Prostate gland (tissue), 2 donors: ENCODE data around the gene NAV2. TPM values are rescaled to one million over a fixed set of nuclear protein-coding genes. Genes with fewer than 3 reads are reported as not detected.

Source experiments
- DNase-seq: peaks from one replicate; pipeline ENCODE4 v3.0.0-alpha.2; 2019; ENCODE audit warnings: low spot score
- H3K27ac ChIP-seq, 2 donors: fragments of 200-600 bp; sonication (generic); 2 replicates each; pipeline ENCODE4 v1.5.1; 2017 to 2019
- H3K27me3 ChIP-seq: fragments of 200-600 bp; sonication (generic); replicated peaks from 2 replicates; pipeline ENCODE4 v1.5.1; 2019; ENCODE audit not compliant: insufficient read depth
- H3K36me3 ChIP-seq, 2 donors: fragments of 200-600 bp; sonication (generic); 1 replicate in 1 of 2; 2 replicates in 1 of 2; pipeline versions ENCODE4 v1.5.1 to v1.8.1; 2017 to 2019
- H3K4me1 ChIP-seq: fragments of 200-600 bp; sonication (generic); replicated peaks from 2 replicates; pipeline ENCODE4 v1.5.1; 2019
- H3K4me3 ChIP-seq, 2 donors: fragments of 200-600 bp; sonication (generic); 2 replicates each; pipeline ENCODE4 v1.5.1; 2017 to 2019
- H3K9me3 ChIP-seq: fragments of 200-600 bp; sonication (generic); 2 replicates; pipeline ENCODE4 v1.5.1; 2017
- POLR2A ChIP-seq: fragments of 450-650 bp; IDR thresholded peaks from one replicate; pipeline ENCODE4 v1.6.1; 2016; ENCODE audit warnings: antibody characterized with exemption, mild to moderate bottlenecking
- POLR2AphosphoS5 ChIP-seq: sonication (generic); formaldehyde crosslinking; IDR thresholded peaks from one replicate; pipeline ENCODE4 v1.6.1; 2017; ENCODE audit warnings: antibody characterized with exemption
- WGBS: methylation state at CpG from one replicate; pipeline ENCODE4 v1.1.5; 2018; 5-methylcytosine and 5-hydroxymethylcytosine counted together
- intact Hi-C: fragments of 100-400 bp; cut with DNase I; formaldehyde crosslinking; loops from one replicate; pipeline ENCODE4 v1.14.2; 2022
- total RNA-seq, 2 donors: library from RNA; depleted of rRNA; stranded (reverse); fragments of >200 nt; gene quantifications; one replicate each; pipeline ENCODE4 v1.1.0, GENCODE V29; 2016
- TF ChIP-seq, protein P1 (sequence below), 4 experiments: fragments of 200-600 bp in 2 of 4; fragments of 450-650 bp in 2 of 4; sonication (generic) in 2 of 4; IDR thresholded peaks; 1 replicate in 3 of 4; 2 replicates in 1 of 4; pipeline ENCODE4 v1.5.1; 2016 to 2019; ENCODE audit warnings: antibody characterized with exemption in 4 of 4, mild to moderate bottlenecking in 2 of 4, moderate library complexity in 2 of 4

The NAV2 gene
- total RNA-seq, 2 donors from 2014 or later, result 17.1 to 26.6 TPM

DNA sequence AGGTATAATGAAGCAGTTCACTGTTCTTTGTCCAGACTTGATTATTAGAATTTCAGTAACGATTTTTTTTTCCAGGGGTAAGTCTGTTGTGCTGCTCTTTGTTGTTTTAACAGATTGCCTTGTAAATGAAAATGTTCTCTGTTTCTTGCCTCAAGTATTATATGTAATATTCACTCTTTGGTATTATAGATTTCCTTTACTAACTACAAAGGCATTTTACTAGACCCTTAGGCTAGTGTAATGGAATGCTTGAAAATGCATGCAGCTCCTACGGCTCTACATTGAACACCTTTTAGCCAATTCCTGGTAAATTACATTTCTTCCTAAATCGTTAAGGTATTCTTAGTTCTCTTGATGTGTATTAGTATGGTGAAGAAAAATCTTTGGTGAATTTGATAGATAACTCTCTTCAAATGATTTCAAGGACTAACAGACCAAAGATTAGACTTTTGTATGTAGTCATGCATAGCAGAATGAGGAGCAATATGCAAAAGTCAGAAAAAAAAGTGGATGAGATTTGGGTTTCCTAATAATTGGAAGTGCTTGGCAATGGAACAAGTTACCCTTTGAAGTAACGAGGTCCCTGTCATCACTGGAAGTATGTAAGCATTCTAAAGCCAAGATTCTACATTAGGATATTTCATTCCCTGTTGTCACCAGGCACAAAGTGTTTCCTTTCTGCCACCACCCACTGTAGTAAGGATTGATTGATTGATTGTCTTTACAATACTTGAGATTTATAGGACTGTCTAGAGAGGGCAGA, 334.6 kb downstream of the NAV2 start:
- no peak for TF ChIP-seq POLR2AphosphoS5
- no peak for TF ChIP-seq POLR2A
- TF ChIP-seq, protein P1, sequence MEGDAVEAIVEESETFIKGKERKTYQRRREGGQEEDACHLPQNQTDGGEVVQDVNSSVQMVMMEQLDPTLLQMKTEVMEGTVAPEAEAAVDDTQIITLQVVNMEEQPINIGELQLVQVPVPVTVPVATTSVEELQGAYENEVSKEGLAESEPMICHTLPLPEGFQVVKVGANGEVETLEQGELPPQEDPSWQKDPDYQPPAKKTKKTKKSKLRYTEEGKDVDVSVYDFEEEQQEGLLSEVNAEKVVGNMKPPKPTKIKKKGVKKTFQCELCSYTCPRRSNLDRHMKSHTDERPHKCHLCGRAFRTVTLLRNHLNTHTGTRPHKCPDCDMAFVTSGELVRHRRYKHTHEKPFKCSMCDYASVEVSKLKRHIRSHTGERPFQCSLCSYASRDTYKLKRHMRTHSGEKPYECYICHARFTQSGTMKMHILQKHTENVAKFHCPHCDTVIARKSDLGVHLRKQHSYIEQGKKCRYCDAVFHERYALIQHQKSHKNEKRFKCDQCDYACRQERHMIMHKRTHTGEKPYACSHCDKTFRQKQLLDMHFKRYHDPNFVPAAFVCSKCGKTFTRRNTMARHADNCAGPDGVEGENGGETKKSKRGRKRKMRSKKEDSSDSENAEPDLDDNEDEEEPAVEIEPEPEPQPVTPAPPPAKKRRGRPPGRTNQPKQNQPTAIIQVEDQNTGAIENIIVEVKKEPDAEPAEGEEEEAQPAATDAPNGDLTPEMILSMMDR (IDR thresholded peaks at IDR 0.05), result no peak
- H3K27ac ChIP-seq, result no peak overlapping the region
- intact Hi-C loops, result no loop called here

DNA sequence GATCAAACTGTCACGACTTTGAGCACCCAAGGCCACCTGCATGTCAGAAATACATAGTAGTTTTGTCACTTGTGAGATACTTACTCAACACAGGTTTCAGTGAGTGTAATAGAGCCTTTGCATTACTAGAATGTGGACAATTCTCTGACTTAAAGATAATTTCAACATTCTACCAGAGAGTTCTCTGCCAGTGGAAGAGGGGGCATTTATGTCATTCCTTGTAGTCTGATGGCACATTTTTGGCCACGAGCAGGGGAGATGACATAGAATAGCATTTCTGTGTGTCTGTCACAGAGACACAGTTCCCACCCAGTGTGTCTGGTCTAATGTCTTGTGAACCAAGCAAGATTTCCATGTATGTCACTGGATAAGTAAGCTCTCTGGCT, 335.1 kb downstream of the NAV2 start:
- Histone ChIP-seq H3K27ac (no peak overlapping the region), H3K27me3 (no peaks in the 10 kb centered on the region), H3K36me3 (no peaks in the 10 kb centered on the region), H3K4me1 (no peaks in the 10 kb centered on the region), H3K9me3 (no peaks in the 10 kb centered on the region), H3K4me3 (no peak overlapping the region)
- DNase-seq, result no peak
- 68% methylated on average over 2 of the region's 2 CpGs for WGBS
- intact Hi-C loops, result no loop called here
- TF ChIP-seq, protein P1 (IDR thresholded peaks at IDR 0.05), result no peak
- no peak for TF ChIP-seq POLR2AphosphoS5
- no peak for TF ChIP-seq POLR2A

More for the DNA sequence above, 334.6 kb downstream of the NAV2 start:
- no peaks in the 10 kb centered on the region for H3K4me1 ChIP-seq
- H3K9me3 ChIP-seq, result no peaks in the 10 kb centered on the region
- H3K4me3 ChIP-seq, result no peak overlapping the region
- no peak for DNase-seq
- 28% methylated on average over 4 of the region's 4 CpGs for WGBS
- no peaks in the 10 kb centered on the region for H3K36me3 ChIP-seq
- no peaks in the 10 kb centered on the region for H3K27me3 ChIP-seq

DNA sequence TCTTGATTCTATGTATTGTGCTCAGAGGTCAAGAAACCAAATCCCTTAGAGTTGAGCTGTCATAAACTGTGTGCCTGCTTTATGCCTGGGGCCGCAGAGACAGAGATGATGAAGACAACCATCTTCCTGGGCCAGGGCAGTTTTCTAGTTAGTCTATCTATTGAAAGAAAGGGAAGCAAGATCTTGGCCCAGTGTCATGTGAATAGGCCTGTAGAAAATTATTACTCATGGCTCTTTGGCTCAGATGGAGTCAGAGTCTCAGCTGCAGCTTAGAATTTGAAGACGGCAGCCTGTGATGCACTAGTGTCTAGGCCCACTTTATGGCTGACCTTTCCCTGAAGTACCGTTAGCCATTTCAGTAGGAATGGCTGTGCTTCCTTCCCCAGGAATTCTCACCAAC, 335.6 kb downstream of the NAV2 start:
- WGBS, result 70% methylated on average over 3 of the region's 3 CpGs
- no peak overlapping the region for H3K4me3 ChIP-seq
- no peak for TF ChIP-seq POLR2AphosphoS5
- H3K9me3 ChIP-seq, result no peaks in the 10 kb centered on the region
- H3K27ac ChIP-seq, result no peak overlapping the region
- DNase-seq, result no peak
- intact Hi-C loops, result no loop called here
- H3K36me3 ChIP-seq, result no peaks in the 10 kb centered on the region
- no peaks in the 10 kb centered on the region for H3K4me1 ChIP-seq
- H3K27me3 ChIP-seq, result no peaks in the 10 kb centered on the region

DNA sequence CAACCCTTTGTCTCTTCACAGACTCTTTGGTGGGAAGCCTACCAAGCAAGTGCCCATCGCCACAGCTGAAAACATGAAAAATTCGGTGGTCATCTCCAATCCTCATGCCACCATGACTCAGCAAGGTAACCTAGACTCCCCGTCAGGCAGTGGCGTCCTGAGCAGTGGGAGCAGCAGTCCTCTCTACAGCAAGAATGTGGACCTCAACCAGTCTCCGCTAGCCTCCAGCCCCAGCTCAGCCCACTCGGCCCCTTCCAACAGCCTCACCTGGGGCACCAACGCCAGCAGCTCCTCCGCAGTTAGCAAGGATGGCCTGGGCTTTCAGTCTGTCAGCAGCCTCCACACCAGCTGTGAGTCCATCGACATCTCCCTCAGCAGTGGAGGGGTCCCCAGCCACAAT, 336.1 kb downstream of the NAV2 start:
- no peaks in the 10 kb centered on the region for H3K36me3 ChIP-seq
- no peaks in the 10 kb centered on the region for H3K9me3 ChIP-seq
- no peak overlapping the region for H3K27ac ChIP-seq
- H3K4me3 ChIP-seq, result no peak overlapping the region
- intact Hi-C loops, result no loop called here
- no peaks in the 10 kb centered on the region for H3K27me3 ChIP-seq
- no peak for DNase-seq
- H3K4me1 ChIP-seq, result no peaks in the 10 kb centered on the region
- TF ChIP-seq POLR2AphosphoS5 (no peak), POLR2A (no peak)
- TF ChIP-seq, protein P1 (IDR thresholded peaks at IDR 0.05), result no peak
- 98% methylated on average over 9 of the region's 9 CpGs for WGBS

DNA sequence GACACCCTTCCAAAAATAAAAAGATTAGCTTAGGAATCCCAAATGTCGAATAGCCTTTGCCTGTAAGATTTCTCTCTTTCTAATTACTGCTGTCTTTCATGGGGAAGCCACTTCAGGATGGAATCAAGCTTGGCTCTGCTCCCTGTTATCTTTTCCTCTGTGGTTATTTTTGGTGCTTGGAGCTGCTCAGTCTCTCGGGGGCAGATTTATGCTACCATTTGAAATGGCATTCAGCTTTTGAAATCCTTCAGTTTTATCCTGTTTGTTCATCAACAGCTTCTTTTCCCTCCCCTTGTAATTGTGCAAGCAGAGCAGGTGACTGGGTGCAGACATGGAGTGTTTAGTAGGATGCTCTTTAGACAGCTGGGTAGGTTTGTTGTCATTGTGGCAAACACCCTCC, 336.6 kb downstream of the NAV2 start:
- Histone ChIP-seq H3K36me3 (no peaks in the 10 kb centered on the region), H3K4me1 (no peaks in the 10 kb centered on the region), H3K27me3 (no peaks in the 10 kb centered on the region), H3K27ac (no peak overlapping the region), H3K4me3 (no peak overlapping the region), H3K9me3 (no peaks in the 10 kb centered on the region)
- TF ChIP-seq POLR2A, result no peak
- WGBS, result 34% methylated on average over 2 of the region's 2 CpGs
- no peak for DNase-seq
- intact Hi-C loops, result no loop called here

DNA sequence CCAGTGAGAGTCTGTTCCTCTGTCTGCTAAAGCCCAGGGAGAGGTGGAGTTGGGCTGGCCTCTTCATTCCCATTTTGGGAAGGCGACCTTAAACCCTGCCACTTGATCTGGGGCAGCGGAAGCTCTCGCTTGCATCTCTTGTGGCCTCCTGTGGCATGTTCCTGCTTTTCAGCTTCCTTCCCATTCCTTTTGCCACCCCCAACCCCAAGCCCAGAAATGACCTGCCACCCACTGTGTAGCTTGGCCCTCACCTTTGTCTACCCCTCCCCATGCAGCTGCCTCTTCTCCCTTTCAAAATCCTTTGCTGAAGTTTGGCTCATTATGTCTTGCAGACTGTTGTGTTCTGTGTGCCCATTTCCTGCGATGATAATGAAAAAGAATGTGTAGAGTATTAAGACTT, 337.4 kb downstream of the NAV2 start:
- Histone ChIP-seq H3K27ac (no peak overlapping the region), H3K36me3 (no peaks in the 10 kb centered on the region), H3K4me3 (no peak overlapping the region), H3K27me3 (no peaks in the 10 kb centered on the region), H3K4me1 (no peaks in the 10 kb centered on the region), H3K9me3 (no peaks in the 10 kb centered on the region)
- TF ChIP-seq POLR2A, result no peak
- TF ChIP-seq, protein P1 (IDR thresholded peaks at IDR 0.05), result no peak
- no peak for TF ChIP-seq POLR2AphosphoS5
- no peak for DNase-seq
- intact Hi-C loops, result loop anchor here (10.0 kb wide), 1 partner anchor 65 kb away; no protein-coding TSS in a partner anchor
- WGBS, result 81% methylated on average over 4 of the region's 4 CpGs
